OCI-LY7 (cell line): ENCODE data around the gene SLC35A4. TPM values are rescaled to one million over a fixed set of nuclear protein-coding genes. Genes with fewer than 3 reads are reported as not detected.

ENCODE experiments used
- BruUV-seq: library from RNA; stranded (reverse); fragments of 400-500 nt; replicated peaks from 2 replicates; lab custom pipeline; 2021; lab: Mats Ljungman, UMichigan
- CTCF ChIA-PET: fragments of 300-600 bp; sonication (Branson Sonifier 250); formaldehyde crosslinking; loops from one replicate; lab custom pipeline; 2022; ENCODE audit warnings: antibody characterized with exemption; ENCODE audit not compliant: unreplicated experiment; lab: Charles Lee
- POLR2A ChIA-PET: fragments of 300-600 bp; sonication (Branson Sonifier 250); formaldehyde crosslinking; loops from one replicate; lab custom pipeline; 2022; ENCODE audit warnings: antibody characterized with exemption; lab: Charles Lee
- DNase-seq: peaks from one replicate; pipeline ENCODE4 v3.0.0-alpha.2; 2015; ENCODE audit warnings: low spot score
- H2AFZ ChIP-seq: fragments of 200-600 bp; sonication (generic), shearing (Covaris generic); 2 replicates; pipeline ENCODE4 v1.6.1; 2014; ENCODE audit warnings: mild to moderate bottlenecking, antibody characterized with exemption, low read length, moderate library complexity
- H3K27ac ChIP-seq: fragments of 200-600 bp; sonication (generic); 2 replicates; pipeline ENCODE4 v1.5.1; 2014; ENCODE audit warnings: mixed run types, low read depth, mild to moderate bottlenecking, moderate library complexity, low read length, inconsistent platforms; ENCODE audit not compliant: poor library complexity, severe bottlenecking
- H3K36me3 ChIP-seq: fragments of 200-600 bp; sonication (generic); 2 replicates; pipeline ENCODE4 v1.6.1; 2014; ENCODE audit warnings: mild to moderate bottlenecking, antibody characterized with exemption, low read length, moderate library complexity, mixed read lengths; ENCODE audit not compliant: insufficient read depth
- H3K4me1 ChIP-seq: fragments of 200-600 bp; sonication (generic); 2 replicates; pipeline ENCODE4 v1.5.1; 2014; ENCODE audit warnings: mild to moderate bottlenecking, low read length; ENCODE audit not compliant: insufficient read depth, poor library complexity, severe bottlenecking
- H3K4me2 ChIP-seq: fragments of 200-600 bp; sonication (generic); 2 replicates; pipeline ENCODE4 v1.6.1; 2014; ENCODE audit warnings: mild to moderate bottlenecking, low read length
- H3K4me3 ChIP-seq: fragments of 200-600 bp; sonication (generic); 2 replicates; pipeline ENCODE4 v1.5.1; 2014; ENCODE audit warnings: mild to moderate bottlenecking, low read depth, low read length; ENCODE audit not compliant: poor library complexity, severe bottlenecking
- H3K79me2 ChIP-seq: fragments of 200-600 bp; sonication (generic); 2 replicates; pipeline ENCODE4 v1.6.1; 2016; ENCODE audit warnings: low read depth, mild to moderate bottlenecking, low read length, moderate library complexity, mixed read lengths; ENCODE audit not compliant: insufficient read depth
- H3K9me2 ChIP-seq: fragments of 200-600 bp; sonication (generic); 2 replicates; pipeline ENCODE4 v1.6.1; 2016; ENCODE audit warnings: mild to moderate bottlenecking, low read length, mixed read lengths; ENCODE audit not compliant: insufficient read depth
- H3K9me3 ChIP-seq: fragments of 200-600 bp; sonication (generic); 2 replicates; pipeline ENCODE4 v1.6.1; 2014; ENCODE audit warnings: mild to moderate bottlenecking, mixed run types, low read length, mixed read lengths
- H4K20me1 ChIP-seq: fragments of 200-600 bp; sonication (generic); 2 replicates; pipeline ENCODE4 v1.6.1; 2014; ENCODE audit warnings: mild to moderate bottlenecking, antibody characterized with exemption, low read length, moderate library complexity, mixed read lengths; ENCODE audit not compliant: insufficient read depth
- CTCF ChIP-seq: fragments of 200-600 bp; sonication (generic); conservative IDR thresholded peaks from 2 replicates; pipeline ENCODE4 v1.5.1; 2014; ENCODE audit warnings: mild to moderate bottlenecking, antibody characterized with exemption, low read length, moderate library complexity, mixed read lengths
- EZH2phosphoT487 ChIP-seq: fragments of 200-600 bp; sonication (generic); IDR thresholded peaks from 2 replicates; pipeline ENCODE4 v1.6.1; 2018; ENCODE audit warnings: low read depth, borderline replicate concordance, mild to moderate bottlenecking, mixed run types, antibody characterized with exemption, low read length, moderate library complexity, mixed read lengths
- intact Hi-C: fragments of 100-400 bp; cut with micrococcal nuclease; formaldehyde crosslinking; loops from one replicate; pipeline ENCODE4 v1.10.0; 2022; ENCODE audit not compliant: unreplicated experiment
- total RNA-seq, 2 experiments: library from RNA; depleted of rRNA in 1 of 2; stranded (reverse); fragments of >200 nt in 1 of 2; shearing (Covaris generic) in 1 of 2; gene quantifications; 2 replicates each; pipeline ENCODE4 v1.2.3, GENCODE V29; 2014 to 2022

Gene SLC35A4
- total RNA-seq, 2 experiments from 2014 or later, result 29.1 to 48.7 TPM

DNA sequence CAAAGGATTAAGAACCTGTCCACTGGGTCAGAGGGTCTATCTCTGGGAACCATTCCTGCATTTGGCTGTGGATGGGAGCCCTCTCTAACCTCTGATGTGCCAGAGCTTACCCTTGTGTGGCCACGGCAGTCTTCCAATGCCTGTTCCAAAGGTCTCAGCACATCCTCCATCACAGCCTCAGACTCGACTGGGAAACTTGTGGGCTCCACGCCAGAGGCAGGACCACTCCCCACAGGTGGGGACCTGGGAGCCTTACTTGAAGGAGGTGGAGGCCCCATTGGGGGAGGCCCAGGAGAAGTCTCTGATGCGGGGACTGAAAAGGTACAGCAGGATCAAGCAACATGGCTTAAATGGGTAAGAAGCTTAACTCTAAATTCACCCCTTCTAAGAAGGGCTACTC, 12.8 kb upstream of the SLC35A4 start:
- H3K27ac ChIP-seq, result no peak overlapping the region
- H3K9me3 ChIP-seq, result no peaks in the 10 kb centered on the region
- H4K20me1 ChIP-seq, result no peaks in the 10 kb centered on the region
- H3K4me1 ChIP-seq, result peaks cover 30% of the 10 kb centered on the region
- H3K4me2 ChIP-seq, result no peak overlapping the region
- BruUV-seq, result no TSS peak
- CTCF ChIA-PET, result no interaction called here
- peaks cover 18% of the 10 kb centered on the region; the same call in 1 of the 2 replicates for H3K79me2 ChIP-seq
- peaks cover 59% of the 10 kb centered on the region for H3K36me3 ChIP-seq
- no peak for DNase-seq
- H2AFZ ChIP-seq, result no peak overlapping the region
- POLR2A ChIA-PET, result interaction anchor here (0.7 kb wide), 1 partner anchor 123 kb away, joined by 3 read pairs; no protein-coding TSS in a partner anchor
- intact Hi-C loops, result loop anchor here (10.0 kb wide), 2 partner anchors 187 to 307 kb away; partner anchors contain the start of gene SLC4A9
- TF ChIP-seq CTCF (no peak), EZH2phosphoT487 (no peak)
- H3K4me3 ChIP-seq, result no peak overlapping the region
- no peaks in the 10 kb centered on the region for H3K9me2 ChIP-seq

GRCh38 chr5:140553657-140554056, 11.0 kb upstream of the SLC35A4 start:
- ChIA-PET CTCF (no interaction called here), POLR2A (interaction anchor here (0.6 to 1.5 kb wide), 3 partner anchors 10 to 468 kb away, joined by 3 to 5 read pairs (median 5); no protein-coding TSS in a partner anchor)
- Histone ChIP-seq H3K79me2 (peaks cover 18% of the 10 kb centered on the region; the same call in 1 of the 2 replicates), H3K9me3 (no peaks in the 10 kb centered on the region), H2AFZ (no peak overlapping the region), H3K4me2 (no peak overlapping the region), H3K4me3 (no peak overlapping the region), H4K20me1 (no peaks in the 10 kb centered on the region), H3K36me3 (peaks cover 48% of the 10 kb centered on the region), H3K9me2 (no peaks in the 10 kb centered on the region), H3K27ac (no peak overlapping the region), H3K4me1 (peaks cover 23% of the 10 kb centered on the region)
- DNase-seq, result no peak
- TF ChIP-seq CTCF, result no peak
- no peak for TF ChIP-seq EZH2phosphoT487
- intact Hi-C loops, result loop anchor here (10.0 kb wide), 2 partner anchors 189 to 309 kb away; partner anchors contain the start of gene SLC4A9
- TSS peak; percentile 9 for BruUV-seq

DNA sequence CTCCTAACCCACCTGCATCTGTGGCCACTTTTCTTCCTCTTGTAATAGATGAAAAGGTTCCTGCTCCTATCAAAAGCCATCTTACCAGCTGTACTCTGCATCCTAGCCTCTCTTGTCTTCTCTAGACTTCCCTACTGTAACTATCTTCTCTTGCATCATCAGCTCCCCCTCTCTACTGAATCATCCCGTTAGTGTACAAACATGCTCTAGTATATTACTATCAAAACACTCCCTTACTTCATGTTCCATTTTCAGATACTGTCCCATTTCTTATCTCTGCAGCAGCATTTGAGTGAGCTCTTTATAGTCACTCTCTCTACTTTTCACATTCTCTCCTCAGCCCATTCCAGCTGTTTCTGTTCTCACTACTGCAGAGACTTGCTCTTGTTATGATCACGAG, 10.2 kb upstream of the SLC35A4 start:
- Histone ChIP-seq H3K79me2 (peaks cover 18% of the 10 kb centered on the region; the same call in 1 of the 2 replicates), H3K9me3 (no peaks in the 10 kb centered on the region), H3K36me3 (peaks cover 40% of the 10 kb centered on the region), H3K4me3 (no peak overlapping the region), H3K9me2 (no peaks in the 10 kb centered on the region), H3K27ac (no peak overlapping the region), H3K4me2 (peak overlapping the region; percentile 5; the same call in 1 of the 2 replicates), H2AFZ (no peak overlapping the region), H4K20me1 (no peaks in the 10 kb centered on the region), H3K4me1 (peaks cover 23% of the 10 kb centered on the region)
- TF ChIP-seq CTCF, result no peak
- no peak for TF ChIP-seq EZH2phosphoT487
- ChIA-PET CTCF (no interaction called here), POLR2A (no interaction called here)
- no peak for DNase-seq
- BruUV-seq, result no TSS peak
- intact Hi-C loops, result loop anchor here (10.0 kb wide), 2 partner anchors 190 to 310 kb away; partner anchors contain the start of gene SLC4A9
